Keratinocyte (primary cell): ENCODE results near the gene UBAP1. TPM values are rescaled to one million over a fixed set of nuclear protein-coding genes. Genes with fewer than 3 reads are reported as not detected.

ENCODE experiments used
- DNase-seq: peaks from one replicate; pipeline ENCODE4 v3.0.0-alpha.2; 2011; ENCODE audit warnings: low read depth, missing footprints, low spot score
- FAIRE-seq: peaks from 2 replicates; lab custom pipeline; 2011; peaks lifted over from hg19 to GRCh38; lab: Jason Lieb, UNC
- H2AFZ ChIP-seq: 2 replicates; pipeline ENCODE4 v1.6.0; 2012; ENCODE audit warnings: low read length, control low read depth, inconsistent platforms; ENCODE audit not compliant: control insufficient read depth
- H3K27ac ChIP-seq: 2 replicates; pipeline ENCODE4 v1.5.1; 2011; ENCODE audit warnings: low read length; ENCODE audit not compliant: control insufficient read depth, insufficient read depth
- H3K27me3 ChIP-seq: 3 replicates; pipeline ENCODE4 v1.6.0; 2011; ENCODE audit warnings: low read length; ENCODE audit not compliant: control insufficient read depth, insufficient read depth; ENCODE audit errors: extremely low read depth
- H3K36me3 ChIP-seq, 2 experiments: 2 replicates in 1 of 2; 3 replicates in 1 of 2; pipeline ENCODE4 v1.5.1; 2011; ENCODE audit warnings: low read length in 2 of 2, mild to moderate bottlenecking in 1 of 2; ENCODE audit not compliant: control insufficient read depth in 2 of 2, insufficient read depth in 2 of 2; ENCODE audit errors: extremely low read depth in 1 of 2
- H3K4me1 ChIP-seq: 3 replicates; pipeline ENCODE4 v1.5.1; 2011; ENCODE audit warnings: low read length; ENCODE audit not compliant: control insufficient read depth, insufficient read depth; ENCODE audit errors: extremely low read depth
- H3K4me2 ChIP-seq: 3 replicates; pipeline ENCODE4 v1.6.0; 2011; ENCODE audit warnings: low read depth, low read length; ENCODE audit not compliant: control insufficient read depth, insufficient read depth; ENCODE audit errors: extremely low read depth
- H3K4me3 ChIP-seq, 3 experiments: fragments of 200-600 bp in 1 of 3; sonication (generic) in 1 of 3; 2 replicates in 2 of 3; 3 replicates in 1 of 3; pipeline ENCODE4 v1.5.1; 2011 to 2016; ENCODE audit warnings: low read length in 3 of 3, mild to moderate bottlenecking in 3 of 3, control low read depth in 2 of 3, inconsistent platforms in 1 of 3, low read depth in 1 of 3, mixed read lengths in 1 of 3, mixed run types in 1 of 3, moderate library complexity in 1 of 3; ENCODE audit not compliant: control insufficient read depth in 2 of 3, insufficient read depth in 2 of 3; ENCODE audit errors: extremely low read depth in 1 of 3
- H3K79me2 ChIP-seq: 2 replicates; pipeline ENCODE4 v1.6.0; 2012; ENCODE audit warnings: low read length; ENCODE audit not compliant: control insufficient read depth, insufficient read depth
- H3K9ac ChIP-seq: 3 replicates; pipeline ENCODE4 v1.6.0; 2011; ENCODE audit warnings: low read length; ENCODE audit not compliant: control insufficient read depth, insufficient read depth; ENCODE audit errors: extremely low read depth
- H3K9me1 ChIP-seq: 3 replicates; pipeline ENCODE4 v1.6.0; 2011; ENCODE audit warnings: low read length; ENCODE audit not compliant: control insufficient read depth, insufficient read depth; ENCODE audit errors: extremely low read depth
- H3K9me3 ChIP-seq: 2 replicates; pipeline ENCODE4 v1.5.1; 2012; ENCODE audit warnings: low read depth, low read length; ENCODE audit not compliant: control insufficient read depth
- H4K20me1 ChIP-seq: 3 replicates; pipeline ENCODE4 v1.6.0; 2011; ENCODE audit warnings: low read length; ENCODE audit not compliant: control insufficient read depth, insufficient read depth; ENCODE audit errors: extremely low read depth
- CTCF ChIP-seq, 3 experiments: IDR thresholded peaks in 1 of 3; conservative IDR thresholded peaks in 1 of 3; optimal IDR thresholded peaks in 1 of 3; 2 replicates in 2 of 3; 3 replicates in 1 of 3; pipeline versions ENCODE3 to v1.5.1; 2011; ENCODE audit warnings: low read length in 3 of 3, mild to moderate bottlenecking in 3 of 3, moderate library complexity in 2 of 3, control low read depth in 1 of 3, inconsistent platforms in 1 of 3; ENCODE audit not compliant: insufficient read depth in 2 of 3; ENCODE audit errors: extremely low read depth in 1 of 3
- EZH2 ChIP-seq: IDR thresholded peaks from one replicate; pipeline ENCODE4 v1.6.1; 2012; ENCODE audit warnings: inconsistent platforms, mild to moderate bottlenecking, low read length, moderate library complexity
- dilution Hi-C: fragments of 300-500 bp; cut with MboI; formaldehyde crosslinking; loops from one replicate; pipeline ENCODE4 v1.7.0; 2020; ENCODE audit warnings: low sequenced_read_pairs; ENCODE audit not compliant: extremely low pct_ligation_motif_present
- polyA plus RNA-seq, 5 experiments: library from polyadenylated mRNA; depleted of rRNA in 3 of 5; stranded (reverse) in 3 of 5; stranded (forward) in 1 of 5; unstranded in 1 of 5; fragments of >200 nt; gene quantifications; 1 replicate in 1 of 5; 2 replicates in 3 of 5; 3 replicates in 1 of 5; pipeline versions ENCODE4 v1.2.1 to v1.2.3, GENCODE V29; 2011 to 2012; ENCODE audit warnings: missing spikeins in 2 of 5, low read depth in 1 of 5, low replicate concordance in 1 of 5

The UBAP1 gene
- polyA plus RNA-seq, 1 donor (not counting 4 experiments of a cell fraction or from before 2014, with no cell fraction given), result 81.8 TPM

DNA sequence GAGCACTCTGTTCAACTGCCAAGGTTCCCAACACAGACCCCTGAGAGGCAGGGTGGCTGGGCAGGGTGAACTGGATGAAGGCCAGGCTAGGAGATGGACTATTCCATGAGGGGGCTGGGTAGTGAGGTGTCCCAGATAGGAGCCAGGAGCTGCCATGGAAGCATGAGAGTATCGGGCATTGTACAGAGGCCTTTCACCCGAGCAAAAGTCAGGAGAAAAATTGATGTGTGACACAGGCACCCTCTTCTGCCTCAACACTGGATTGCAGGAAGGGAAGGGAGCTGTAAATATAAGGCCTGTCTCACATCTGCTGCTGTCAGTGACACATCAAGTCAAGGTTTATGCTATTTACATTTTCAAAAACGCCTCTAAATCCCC lies 74.6 kb downstream of the UBAP1 start:
- H3K4me2 ChIP-seq, result peak overlapping the region; percentile 26
- no peak overlapping the region for H3K4me3 ChIP-seq
- H3K27me3 ChIP-seq, result no peaks in the 10 kb centered on the region
- peak overlapping the region; percentile 68 for H3K9ac ChIP-seq
- H2AFZ ChIP-seq, result no peak overlapping the region
- no peak for DNase-seq
- peaks cover 20 to 49% of the 10 kb centered on the region in 2 experiments for H3K36me3 ChIP-seq
- H3K9me1 ChIP-seq, result peaks cover 7% of the 10 kb centered on the region
- dilution Hi-C loops, result no loop called here
- H3K9me3 ChIP-seq, result no peaks in the 10 kb centered on the region
- peak; percentile 33 to 74 (median 58) for TF ChIP-seq CTCF (optimal IDR thresholded peaks at IDR 0.05 in 1 of 3, IDR thresholded peaks at IDR 0.05 in 1 of 3, conservative IDR thresholded peaks at IDR 0.05 in 1 of 3; ENCODE audit: extremely low read depth in 1 of 3, insufficient read depth in 2 of 3, low read length in 3 of 3)
- no peak for TF ChIP-seq EZH2
- peaks cover 74% of the 10 kb centered on the region for H3K4me1 ChIP-seq
- peaks cover 5% of the 10 kb centered on the region for H3K79me2 ChIP-seq
- H3K27ac ChIP-seq, result peak overlapping the region; percentile 87
- peak; percentile 82 for FAIRE-seq
- H4K20me1 ChIP-seq, result no peaks in the 10 kb centered on the region

DNA sequence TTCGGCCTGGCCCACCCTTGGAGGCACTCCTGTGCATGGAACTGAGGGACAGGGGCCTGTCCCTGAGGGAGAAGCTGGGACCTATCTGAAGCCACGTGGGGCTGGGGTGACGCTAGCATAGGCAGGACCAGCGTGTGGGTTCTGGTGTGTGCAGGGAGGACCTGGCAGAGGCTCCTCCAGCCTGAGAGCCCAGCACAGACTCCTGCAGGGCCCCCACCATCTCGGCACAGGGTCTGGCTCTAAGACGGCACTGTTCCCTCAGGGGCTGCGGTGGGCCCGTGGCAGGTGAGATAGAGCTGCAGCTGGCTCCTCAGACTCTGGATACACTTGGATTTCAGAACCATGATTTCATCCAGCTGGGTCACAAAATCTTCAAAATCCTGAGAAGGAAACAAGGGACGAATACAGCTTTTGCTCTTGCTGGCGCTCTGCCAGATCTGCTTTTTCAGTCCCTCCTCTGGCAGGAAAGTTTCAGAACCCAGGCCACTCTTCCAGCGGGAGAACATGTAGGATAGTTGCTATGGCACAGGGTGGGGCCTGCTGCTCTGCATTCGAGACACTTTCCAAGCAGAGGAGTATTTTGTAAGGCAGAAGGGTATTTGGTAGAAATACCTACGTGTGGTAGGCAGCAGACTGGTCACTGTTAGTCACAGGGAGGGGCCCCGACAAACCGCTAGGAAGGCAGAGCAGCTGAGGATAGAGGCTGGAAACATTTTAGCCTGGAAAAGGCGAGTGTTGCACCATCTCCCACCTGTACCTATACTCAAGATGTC lies 75.5 kb downstream of the UBAP1 start:
- Histone ChIP-seq H4K20me1 (no peaks in the 10 kb centered on the region), H3K9ac (peak overlapping the region; percentile 68), H3K36me3 (peaks cover 22 to 46% of the 10 kb centered on the region in 2 experiments), H3K27me3 (no peaks in the 10 kb centered on the region), H3K4me2 (peak overlapping the region; percentile 54), H3K4me3 (no peak overlapping the region), H3K79me2 (no peaks in the 10 kb centered on the region), H2AFZ (no peak overlapping the region), H3K27ac (peak overlapping the region; percentile 87), H3K9me3 (no peaks in the 10 kb centered on the region), H3K9me1 (peaks cover 7% of the 10 kb centered on the region), H3K4me1 (peaks cover 65% of the 10 kb centered on the region)
- dilution Hi-C loops, result no loop called here
- peak; percentile 91 for DNase-seq
- no peak for TF ChIP-seq CTCF (optimal IDR thresholded peaks at IDR 0.05 in 1 of 3, IDR thresholded peaks at IDR 0.05 in 1 of 3, conservative IDR thresholded peaks at IDR 0.05 in 1 of 3; ENCODE audit: extremely low read depth in 1 of 3, insufficient read depth in 2 of 3, low read length in 3 of 3)
- TF ChIP-seq EZH2, result no peak
- FAIRE-seq, result peak; percentile 99
